Measurements from ENCODE around the gene GPX6. TPM values are rescaled to one million over a fixed set of nuclear protein-coding genes. Genes with fewer than 3 reads are reported as not detected.
A peak's percentile ranks its signal among the peaks of the same experiment; 100 is the strongest.

The GPX6 gene
- total RNA-seq, 1 donor from 2014 or later: not detected

GRCh38 chr6:28543651-28544610 lies 28.3 kb upstream of the GPX6 start:
- TF ChIP-seq CTCF (IDR thresholded peaks at IDR 0.05; ENCODE audit: partially characterized antibody, unreplicated experiment): no peak
- peaks cover 15% of the 10 kb centered on the region for H3K27me3 Mint-ChIP-seq (ENCODE audit: unreplicated experiment)
- H3K27ac Mint-ChIP-seq (ENCODE audit: unreplicated experiment): peak overlapping the region; percentile 59
- peak overlapping the region; percentile 93 for H3K4me3 Mint-ChIP-seq (ENCODE audit: unreplicated experiment)
- no peaks in the 10 kb centered on the region for H3K36me3 Mint-ChIP-seq (ENCODE audit: unreplicated experiment)
- H3K9me3 Mint-ChIP-seq (ENCODE audit: unreplicated experiment): peaks cover 14% of the 10 kb centered on the region
- peak; percentile 28 for DNase-seq
- H3K4me1 Mint-ChIP-seq (ENCODE audit: low read depth, unreplicated experiment): peaks cover 6% of the 10 kb centered on the region

- peaks cover 14% of the 10 kb centered on the region for H3K9me3 Mint-ChIP-seq (ENCODE audit: unreplicated experiment)
- peak; percentile 56 for TF ChIP-seq CTCF (IDR thresholded peaks at IDR 0.05; ENCODE audit: partially characterized antibody, unreplicated experiment)
- peaks cover 17% of the 10 kb centered on the region for H3K27me3 Mint-ChIP-seq (ENCODE audit: unreplicated experiment)
- no peaks in the 10 kb centered on the region for H3K36me3 Mint-ChIP-seq (ENCODE audit: unreplicated experiment)
- peaks cover 7% of the 10 kb centered on the region for H3K4me1 Mint-ChIP-seq (ENCODE audit: low read depth, unreplicated experiment)
- DNase-seq: peak; percentile 69
- peak overlapping the region; percentile 48 for H3K27ac Mint-ChIP-seq (ENCODE audit: unreplicated experiment)
- peak overlapping the region; percentile 93 for H3K4me3 Mint-ChIP-seq (ENCODE audit: unreplicated experiment)
These were observed 27.1 kb upstream of the GPX6 start for GRCh38 chr6:28542440-28543296.

GRCh38 chr6:28541996-28542395 lies 26.4 kb upstream of the GPX6 start:
- Mint-ChIP-seq H3K36me3 (ENCODE audit: unreplicated experiment) (no peaks in the 10 kb centered on the region), H3K4me1 (ENCODE audit: low read depth, unreplicated experiment) (peaks cover 9% of the 10 kb centered on the region), H3K27ac (ENCODE audit: unreplicated experiment) (no peak overlapping the region), H3K9me3 (ENCODE audit: unreplicated experiment) (peaks cover 19% of the 10 kb centered on the region), H3K27me3 (ENCODE audit: unreplicated experiment) (peaks cover 17% of the 10 kb centered on the region), H3K4me3 (ENCODE audit: unreplicated experiment) (peak overlapping the region; percentile 93)
- no peak for DNase-seq
- TF ChIP-seq CTCF (IDR thresholded peaks at IDR 0.05; ENCODE audit: partially characterized antibody, unreplicated experiment): no peak

- no peak for TF ChIP-seq CTCF (IDR thresholded peaks at IDR 0.05; ENCODE audit: partially characterized antibody, unreplicated experiment)
- DNase-seq: no peak
- H3K27ac Mint-ChIP-seq (ENCODE audit: unreplicated experiment): peak overlapping the region; percentile 78
- peaks cover 13% of the 10 kb centered on the region for H3K9me3 Mint-ChIP-seq (ENCODE audit: unreplicated experiment)
- no peaks in the 10 kb centered on the region for H3K36me3 Mint-ChIP-seq (ENCODE audit: unreplicated experiment)
- peak overlapping the region; percentile 88 for H3K4me3 Mint-ChIP-seq (ENCODE audit: unreplicated experiment)
- peaks cover 6% of the 10 kb centered on the region for H3K4me1 Mint-ChIP-seq (ENCODE audit: low read depth, unreplicated experiment)
- H3K27me3 Mint-ChIP-seq (ENCODE audit: unreplicated experiment): peaks cover 17% of the 10 kb centered on the region
These were observed 22.0 kb upstream of the GPX6 start for GRCh38 chr6:28537509-28538140.

Data from glutamatergic neuron (in vitro differentiated cells).